GM12891 (cell line): ENCODE results near the gene ZNF518A.

ENCODE experiments used
- POLR2A ChIP-seq: IDR thresholded peaks from 2 replicates; pipeline ENCODE4 v1.6.1; 2011; ENCODE audit warnings: low read depth, low read length, control low read depth
- POLR2AphosphoS5 ChIP-seq: IDR thresholded peaks from 2 replicates; pipeline ENCODE4 v1.6.1; 2011; ENCODE audit warnings: low read depth, low read length, control low read depth
- TAF1 ChIP-seq: IDR thresholded peaks from 2 replicates; pipeline ENCODE4 v1.6.1; 2011; ENCODE audit warnings: low read depth, low read length, control low read depth

- TF ChIP-seq POLR2A (peak; percentile 75), POLR2AphosphoS5 (0 out of 2 replicates have a peak, but pooled peaks have one; percentile 22), TAF1 (peak; percentile 73)
These were observed 364 bp downstream of the ZNF518A start for GRCh38 chr10:96130326-96130995.
